Heart right ventricle (tissue), 16 donors: ENCODE measurements around the gene SEL1L2. TPM values are rescaled to one million over a fixed set of nuclear protein-coding genes. Genes with fewer than 3 reads are reported as not detected.

Source experiments
- ATAC-seq, 8 donors: fragments of 200-7000 bp; cut with Tn5 transposase; one replicate each; pipeline ENCODE4 v1.9.1; 2020; ENCODE audit warnings: mild to moderate bottlenecking in 8 of 8, moderate library complexity in 8 of 8, moderate number of reproducible peaks in 1 of 8
- DNase-seq, 2 donors: peaks; one replicate each; pipeline ENCODE4 v3.0.0-alpha.2; 2020
- H3K27ac ChIP-seq, 10 donors: fragments of 200-600 bp; sonication (generic) in 2 of 10; one replicate each; pipeline versions ENCODE4 v1.5.0 to v1.8.0; 2020 to 2022; ENCODE audit warnings: mild to moderate bottlenecking in 3 of 10
- H3K27me3 ChIP-seq, 7 donors: fragments of 200-600 bp; one replicate each; pipeline ENCODE4 v1.8.0; 2021 to 2022; ENCODE audit warnings: mild to moderate bottlenecking in 2 of 7
- H3K36me3 ChIP-seq, 9 donors: fragments of 200-600 bp; sonication (generic) in 1 of 9; one replicate each; pipeline versions ENCODE4 v1.5.0 to v1.8.0; 2020 to 2022; ENCODE audit warnings: mild to moderate bottlenecking in 2 of 9
- H3K4me1 ChIP-seq, 9 donors: fragments of 200-600 bp; sonication (generic) in 1 of 9; one replicate each; pipeline versions ENCODE4 v1.5.0 to v1.8.0; 2020 to 2022; ENCODE audit warnings: mild to moderate bottlenecking in 4 of 9
- H3K4me3 ChIP-seq, 10 donors: fragments of 200-600 bp; sonication (generic) in 2 of 10; one replicate each; pipeline versions ENCODE4 v1.5.0 to v1.8.0; 2020 to 2022; ENCODE audit warnings: mild to moderate bottlenecking in 7 of 10, moderate library complexity in 2 of 10
- H3K9me3 ChIP-seq, 11 donors: fragments of 200-600 bp in 10 of 11; sonication (generic) in 2 of 11; one replicate each; pipeline versions ENCODE4 v1.5.0 to v1.8.0; 2013 to 2022; ENCODE audit warnings: mild to moderate bottlenecking in 2 of 11, control low read depth in 1 of 11, moderate library complexity in 1 of 11
- CTCF ChIP-seq, 9 donors: fragments of 200-600 bp; sonication (generic) in 2 of 9; IDR thresholded peaks; one replicate each; pipeline versions ENCODE4 v1.5.0 to v1.8.0; 2021 to 2022; ENCODE audit warnings: antibody characterized with exemption in 9 of 9, mild to moderate bottlenecking in 5 of 9, moderate library complexity in 1 of 9
- WGBS, 2 donors: extraction: QIAGEN DNeasy Blood & Tissue Kit; methylation state at CpG; one replicate each; pipeline ENCODE4 v1.1.7; 2013; ENCODE audit warnings: inconsistent platforms in 1 of 2; 5-methylcytosine and 5-hydroxymethylcytosine counted together
- intact Hi-C, 10 donors: fragments of 100-400 bp; cut with DNase I; formaldehyde crosslinking; loops; one replicate each; pipeline versions ENCODE4 v1.11.1 to v1.14.2; 2022
- polyA plus RNA-seq, 2 donors: library from polyadenylated mRNA; stranded (reverse); fragments of 200-250 nt; gene quantifications; one replicate each; pipeline ENCODE4 v1.2.3, GENCODE V29; 2013
- total RNA-seq, 10 donors: library from RNA; stranded (reverse); fragmentation: NEBNext Ultra II Directional in 3 of 10; extraction: Animal tissue kit (Norgen Biotek cat#: 25700) in 3 of 10; gene quantifications; one replicate each; pipeline versions ENCODE4 v1.2.1 to v1.2.4, GENCODE V29; 2021 to 2023
- donor health status: Arrhythmogenic right ventricular cardiomyopathy.
- donor health status: ischemic (EF 13 %, LVEDD 7.1; RV severe dilation, severe dysfunction).
- donor health status: healthy with polysubstance abuse.
- donor health status: DM: no; HTN: yes; CAD: no.
- donor health status: DM: no; HTN: no; CAD: no.
- donor health status: ischemic (EF 25% LVEDD 6.9; RV normal size, moderate dysfunction).
- donor health status: ischemic (EF 25% LVEDD 5.7; RV mildly dilated, moderate dysfunction).
- donor health status: healthy.
- donor health status: DM: yes; HTN: yes; CAD: no.
- donor health status: Ischemic cardiomyopathy.
- donor health status: ischemic (EF 35%, LVEDD 5.7; RV mildly dilated, moderate dysfunction).
- donor health status: nonischemic (EF 11% LVEDD 7.7; RV severe dilation, severe dysfunction).
- donor health status: DM: yes; HTN: yes; CAD: no.
- donor health status: PGD.
- donor health status: ischemic (EF 29% LVEDD 5.4; RV normal size, mild dysfunction).
- donor health status: nonischemic (EF 23%, LVEDD 6.1; RV moderate dilation, normal function).

The SEL1L2 gene
- total and polyA plus RNA-seq, 12 donors: 0.46 to 5.8 (median 0.95) TPM; not detected in 1

GRCh38 chr20:13816757-13817156, 173.7 kb downstream of the SEL1L2 start:
- Histone ChIP-seq H3K36me3 (peaks cover 0 to 81% (median 41%) of the 10 kb centered on the region in 9 donors), H3K4me3 (no peak overlapping the region), H3K27ac (no peak overlapping the region), H3K27me3 (no peaks in the 10 kb centered on the region), H3K9me3 (peaks cover 0 to 8% (median 0%) of the 10 kb centered on the region in 11 donors), H3K4me1 (no peaks in the 10 kb centered on the region)
- intact Hi-C loops: no loop called here
- TF ChIP-seq CTCF (IDR thresholded peaks at IDR 0.05): no peak
- WGBS, 2 donors: 86 to 87% methylated on average over 3 of the region's 3 CpGs
- no peak for DNase-seq
- ATAC-seq: no peak

GRCh38 chr20:13814672-13815071, 175.7 kb downstream of the SEL1L2 start:
- no peak for DNase-seq
- no peak for TF ChIP-seq CTCF (IDR thresholded peaks at IDR 0.05)
- Histone ChIP-seq H3K27me3 (no peaks in the 10 kb centered on the region), H3K4me1 (no peaks in the 10 kb centered on the region), H3K36me3 (peaks cover 0 to 100% (median 56%) of the 10 kb centered on the region in 9 donors), H3K27ac (no peak overlapping the region), H3K4me3 (no peak overlapping the region), H3K9me3 (no peaks in the 10 kb centered on the region)
- ATAC-seq: peak in 1 of 8 donors; percentile 34
- WGBS, 2 donors: 84 to 93% methylated on average over 4 of the region's 4 CpGs
- intact Hi-C loops: no loop called here

- H3K4me1 ChIP-seq: peaks cover 0 to 4% (median 0%) of the 10 kb centered on the region in 9 donors
- 75 to 79% methylated on average over 3 of the region's 3 CpGs for WGBS, 2 donors
- no peak for TF ChIP-seq CTCF (IDR thresholded peaks at IDR 0.05)
- intact Hi-C loops: no loop called here
- no peak overlapping the region for H3K27ac ChIP-seq
- no peak for DNase-seq
- no peaks in the 10 kb centered on the region for H3K27me3 ChIP-seq
- peaks cover 0 to 100% (median 63%) of the 10 kb centered on the region in 9 donors for H3K36me3 ChIP-seq
- no peaks in the 10 kb centered on the region for H3K9me3 ChIP-seq
- no peak for ATAC-seq
- H3K4me3 ChIP-seq: no peak overlapping the region
Measured at GRCh38 chr20:13813910-13814309, 176.5 kb downstream of the SEL1L2 start.

- Histone ChIP-seq H3K4me1 (peaks cover 0 to 4% (median 0%) of the 10 kb centered on the region in 9 donors), H3K27ac (no peak overlapping the region), H3K9me3 (no peaks in the 10 kb centered on the region), H3K4me3 (no peak overlapping the region), H3K27me3 (no peaks in the 10 kb centered on the region), H3K36me3 (peaks cover 0 to 100% (median 82%) of the 10 kb centered on the region in 9 donors)
- DNase-seq: no peak
- no peak for TF ChIP-seq CTCF (IDR thresholded peaks at IDR 0.05)
- ATAC-seq: no peak
- intact Hi-C loops: no loop called here
Measured at GRCh38 chr20:13810446-13810845, 180.0 kb downstream of the SEL1L2 start.
